ENCODE measurements around the gene RPS6KB2.

Gene RPS6KB2

DNA sequence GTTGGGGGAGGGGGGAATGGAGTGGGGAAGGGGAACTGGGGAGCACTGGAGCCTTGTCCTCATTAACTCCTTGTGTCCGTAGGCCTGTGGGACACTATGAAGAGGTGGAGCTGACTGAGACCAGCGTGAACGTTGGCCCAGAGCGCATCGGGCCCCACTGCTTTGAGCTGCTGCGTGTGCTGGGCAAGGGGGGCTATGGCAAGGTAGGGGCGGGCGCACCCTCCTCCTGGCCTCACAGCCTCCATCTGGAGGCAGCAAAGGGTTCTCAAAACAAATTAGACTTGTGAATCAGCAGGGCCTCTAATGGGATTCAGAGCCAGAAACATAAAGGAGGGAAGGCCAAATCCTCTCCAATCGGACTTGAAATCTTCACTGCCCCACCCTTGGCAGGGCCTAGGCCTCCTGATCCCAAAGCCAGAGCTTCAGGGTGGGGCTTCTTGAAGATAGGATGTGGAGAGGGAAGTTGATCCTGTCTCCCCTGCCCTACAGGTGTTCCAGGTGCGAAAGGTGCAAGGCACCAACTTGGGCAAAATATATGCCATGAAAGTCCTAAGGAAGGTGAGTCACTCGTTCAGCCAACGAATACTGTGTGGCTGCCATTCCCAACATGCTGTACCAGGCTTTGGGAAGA lies 859 bp downstream of the RPS6KB2 start:
- no peak for DNase-seq (ENCODE audit: low read depth in 1 of 2, low spot score in 1 of 2)

DNA sequence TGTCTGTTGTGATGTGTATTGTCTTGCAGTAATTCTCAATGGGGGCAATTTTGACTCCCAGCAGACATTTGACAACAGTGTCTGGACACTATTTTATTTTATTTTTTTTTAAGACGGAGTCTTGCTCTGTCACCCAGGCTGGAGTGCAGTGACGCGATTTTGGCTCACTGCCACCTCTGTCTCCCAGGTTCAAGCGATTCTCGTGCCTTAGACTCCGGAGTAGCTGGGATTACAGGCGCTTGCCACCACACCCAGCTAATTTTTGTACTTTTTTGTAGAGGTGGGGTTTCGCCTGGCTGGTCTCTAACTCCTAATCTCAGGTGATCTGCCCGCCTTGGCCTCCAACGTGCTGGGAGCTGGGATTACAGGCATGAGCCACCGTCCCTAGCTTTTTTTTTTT lies 1.4 kb downstream of the RPS6KB2 start:
- DNase-seq (ENCODE audit: low read depth in 1 of 2, low spot score in 1 of 2) = no peak

DNA sequence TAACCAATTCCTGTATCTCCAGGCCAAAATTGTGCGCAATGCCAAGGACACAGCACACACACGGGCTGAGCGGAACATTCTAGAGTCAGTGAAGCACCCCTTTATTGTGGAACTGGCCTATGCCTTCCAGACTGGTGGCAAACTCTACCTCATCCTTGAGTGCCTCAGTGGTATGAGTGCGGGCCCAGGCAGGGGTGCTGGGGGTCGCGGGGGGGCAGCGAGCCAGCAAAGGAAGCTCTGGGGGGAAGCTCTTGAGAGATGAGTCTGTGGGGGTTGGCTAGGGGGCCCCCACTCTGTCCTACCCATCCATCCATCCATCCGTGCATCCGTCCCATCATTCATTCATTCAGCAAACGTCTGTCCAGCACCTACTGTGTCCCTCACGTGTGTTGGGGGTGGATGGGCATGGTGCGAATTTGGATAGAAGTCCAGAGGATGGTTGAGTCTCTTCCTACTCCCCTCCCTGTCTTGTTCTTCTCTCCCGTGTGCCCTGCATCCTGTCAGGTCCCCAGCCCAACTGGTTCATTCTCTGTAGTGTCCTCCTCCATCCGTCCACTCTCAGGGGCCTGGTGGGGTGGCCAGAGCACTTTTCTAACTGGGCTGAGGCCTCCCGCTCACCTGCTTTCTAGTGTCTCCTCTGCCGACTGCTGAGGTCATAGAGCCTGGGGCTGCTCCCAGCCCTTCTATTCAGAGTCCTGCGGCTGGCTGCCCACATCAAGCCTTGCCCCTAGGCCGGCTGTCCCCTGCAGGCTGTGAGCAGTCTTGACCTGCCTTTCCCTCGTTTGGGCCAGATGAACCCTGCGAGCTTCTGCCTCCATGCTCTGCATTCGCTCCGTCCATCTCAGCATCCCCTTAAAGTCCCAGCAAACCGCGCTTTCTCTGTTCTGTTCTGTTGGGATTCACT lies 3.3 kb downstream of the RPS6KB2 start:
- no peak for DNase-seq (ENCODE audit: low read depth in 1 of 2, low spot score in 1 of 2)

DNA sequence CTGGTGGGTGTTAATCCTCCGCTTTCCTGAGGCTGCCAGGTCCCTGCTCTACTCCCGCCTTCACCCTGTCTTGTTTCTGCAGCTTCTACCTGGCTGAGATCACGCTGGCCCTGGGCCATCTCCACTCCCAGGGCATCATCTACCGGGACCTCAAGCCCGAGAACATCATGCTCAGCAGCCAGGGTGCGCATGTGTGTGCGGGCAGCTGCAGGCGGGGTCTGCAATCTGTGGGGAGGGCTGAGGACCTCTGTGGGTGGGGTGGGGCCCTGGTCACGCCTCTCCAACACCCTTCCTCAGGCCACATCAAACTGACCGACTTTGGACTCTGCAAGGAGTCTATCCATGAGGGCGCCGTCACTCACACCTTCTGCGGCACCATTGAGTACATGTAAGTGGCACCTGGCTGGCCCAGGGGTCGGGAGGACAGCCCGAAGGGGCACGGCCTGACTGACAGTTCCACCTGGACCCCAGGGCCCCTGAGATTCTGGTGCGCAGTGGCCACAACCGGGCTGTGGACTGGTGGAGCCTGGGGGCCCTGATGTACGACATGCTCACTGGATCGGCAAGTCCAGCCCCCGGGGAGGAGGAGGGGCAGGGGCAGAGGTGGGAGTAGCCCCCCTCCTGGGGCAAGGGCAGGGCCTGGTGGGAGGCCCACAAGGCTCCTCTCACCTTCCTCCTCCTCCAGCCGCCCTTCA lies 4.5 kb downstream of the RPS6KB2 start:
- DNase-seq (ENCODE audit: low read depth in 1 of 2, low spot score in 1 of 2) = no peak

DNA sequence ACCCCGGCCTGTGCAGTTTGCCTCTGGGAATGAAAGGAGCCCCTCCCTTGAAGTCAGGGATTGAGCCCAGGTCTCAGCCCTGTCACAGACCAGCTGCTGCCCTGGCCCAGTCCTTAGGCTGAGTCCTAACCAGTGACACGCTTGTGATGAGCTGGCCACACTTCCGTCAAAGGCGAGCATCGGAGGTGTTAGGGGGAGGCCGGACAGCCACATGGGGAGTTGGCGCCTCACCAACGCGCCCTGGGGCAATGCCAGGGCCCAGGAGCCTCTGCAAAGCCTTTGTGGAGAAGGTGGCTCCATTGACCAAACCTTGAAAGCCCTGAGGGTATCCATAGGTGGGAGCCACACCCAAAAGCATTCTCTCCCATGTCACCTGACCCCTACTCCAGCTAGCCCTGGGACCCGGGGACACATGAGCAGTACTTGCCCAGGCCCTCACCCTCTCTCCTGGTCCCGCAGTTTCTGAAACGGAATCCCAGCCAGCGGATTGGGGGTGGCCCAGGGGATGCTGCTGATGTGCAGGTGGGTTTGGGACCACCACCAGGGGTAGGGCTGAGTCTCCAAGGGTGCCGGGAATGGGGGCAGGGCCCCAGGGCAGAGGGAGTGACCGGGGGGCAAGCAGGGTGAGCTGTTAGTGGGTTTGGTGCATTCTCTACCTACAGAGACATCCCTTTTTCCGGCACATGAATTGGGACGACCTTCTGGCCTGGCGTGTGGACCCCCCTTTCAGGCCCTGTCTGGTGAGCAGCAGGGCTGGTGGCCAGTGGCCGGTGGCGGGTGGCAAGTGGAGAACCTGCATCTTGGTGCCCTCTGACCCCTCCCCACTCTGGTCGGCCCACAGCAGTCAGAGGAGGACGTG lies 5.5 kb downstream of the RPS6KB2 start:
- no peak for DNase-seq (ENCODE audit: low read depth in 1 of 2, low spot score in 1 of 2)

DNA sequence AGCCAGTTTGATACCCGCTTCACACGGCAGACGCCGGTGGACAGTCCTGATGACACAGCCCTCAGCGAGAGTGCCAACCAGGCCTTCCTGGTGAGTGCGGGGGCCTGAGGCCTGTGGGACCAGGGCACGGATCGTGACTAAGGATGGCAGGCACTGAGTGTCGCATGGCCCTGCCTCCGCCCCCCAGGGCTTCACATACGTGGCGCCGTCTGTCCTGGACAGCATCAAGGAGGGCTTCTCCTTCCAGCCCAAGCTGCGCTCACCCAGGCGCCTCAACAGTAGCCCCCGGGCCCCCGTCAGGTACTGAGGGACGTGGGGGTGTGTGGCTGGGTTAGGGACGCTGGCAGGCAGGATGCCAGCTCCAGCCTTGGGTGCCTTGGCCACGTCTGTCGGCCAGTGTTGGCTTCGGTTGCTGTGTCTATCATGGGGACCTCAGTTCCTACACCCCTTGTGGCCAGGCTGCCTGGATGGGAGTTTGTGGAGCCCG lies 6.1 kb downstream of the RPS6KB2 start:
- no peak for DNase-seq (ENCODE audit: low read depth in 1 of 2, low spot score in 1 of 2)

DNA sequence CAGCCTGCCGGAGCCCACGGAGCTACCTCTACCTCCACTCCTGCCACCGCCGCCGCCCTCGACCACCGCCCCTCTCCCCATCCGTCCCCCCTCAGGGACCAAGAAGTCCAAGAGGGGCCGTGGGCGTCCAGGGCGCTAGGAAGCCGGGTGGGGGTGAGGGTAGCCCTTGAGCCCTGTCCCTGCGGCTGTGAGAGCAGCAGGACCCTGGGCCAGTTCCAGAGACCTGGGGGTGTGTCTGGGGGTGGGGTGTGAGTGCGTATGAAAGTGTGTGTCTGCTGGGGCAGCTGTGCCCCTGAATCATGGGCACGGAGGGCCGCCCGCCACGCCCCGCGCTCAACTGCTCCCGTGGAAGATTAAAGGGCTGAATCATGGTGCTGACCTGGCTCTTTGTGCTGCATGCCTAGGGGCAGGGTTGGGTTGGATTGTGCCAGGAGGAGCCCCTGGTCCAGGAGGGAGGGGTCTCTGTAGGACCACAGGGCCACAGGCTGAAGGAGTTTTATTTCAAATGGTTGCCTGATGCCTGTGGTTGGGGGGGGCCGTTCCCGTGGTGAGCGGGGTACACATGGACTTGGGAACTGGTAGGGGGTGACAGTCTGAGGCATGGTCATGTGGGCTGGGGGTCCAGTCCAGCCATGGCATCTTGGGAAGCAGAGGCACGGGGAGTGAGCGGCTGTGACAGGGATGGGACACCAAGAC lies 6.9 kb downstream of the RPS6KB2 start:
- DNase-seq (ENCODE audit: low read depth in 1 of 2, low spot score in 1 of 2) = no peak

DNA sequence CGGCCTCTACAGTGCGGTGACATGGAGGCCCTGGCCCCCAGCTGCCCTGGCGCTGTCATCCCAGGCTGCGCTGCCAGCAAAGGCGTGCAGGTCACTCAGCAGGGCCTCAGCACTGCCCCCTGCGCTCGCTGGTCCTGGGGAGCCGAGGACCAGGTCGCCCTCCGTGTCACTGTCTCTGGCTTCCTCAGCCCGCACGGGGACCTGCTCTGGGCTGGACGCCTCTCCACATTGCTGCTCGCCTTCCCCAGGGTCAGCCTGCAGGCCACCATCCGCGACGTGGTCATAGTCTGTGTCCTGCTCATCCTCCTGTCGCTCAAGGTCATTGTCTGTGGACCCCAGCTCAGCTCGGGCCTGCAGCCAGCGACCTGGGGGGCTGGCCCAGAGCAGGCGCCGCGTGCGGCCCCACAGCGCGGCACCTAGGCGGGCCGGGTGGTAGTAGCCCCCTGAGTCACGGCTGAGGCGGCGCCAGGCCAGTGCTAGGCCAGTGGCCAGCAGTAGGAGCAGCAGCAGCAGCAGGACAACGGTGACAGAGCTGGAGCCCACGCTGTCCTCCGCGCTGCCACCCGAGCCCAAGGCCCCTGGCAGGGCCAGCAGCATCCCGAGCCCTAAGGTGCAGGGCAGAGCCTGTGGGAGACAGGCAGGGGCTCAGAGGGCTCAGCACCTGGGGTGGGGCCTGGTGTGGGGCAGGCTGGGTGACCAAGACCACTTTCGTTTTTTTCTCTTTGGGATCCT lies 7.6 kb downstream of the RPS6KB2 start:
- DNase-seq (ENCODE audit: low read depth in 1 of 2, low spot score in 1 of 2) = no peak

DNA sequence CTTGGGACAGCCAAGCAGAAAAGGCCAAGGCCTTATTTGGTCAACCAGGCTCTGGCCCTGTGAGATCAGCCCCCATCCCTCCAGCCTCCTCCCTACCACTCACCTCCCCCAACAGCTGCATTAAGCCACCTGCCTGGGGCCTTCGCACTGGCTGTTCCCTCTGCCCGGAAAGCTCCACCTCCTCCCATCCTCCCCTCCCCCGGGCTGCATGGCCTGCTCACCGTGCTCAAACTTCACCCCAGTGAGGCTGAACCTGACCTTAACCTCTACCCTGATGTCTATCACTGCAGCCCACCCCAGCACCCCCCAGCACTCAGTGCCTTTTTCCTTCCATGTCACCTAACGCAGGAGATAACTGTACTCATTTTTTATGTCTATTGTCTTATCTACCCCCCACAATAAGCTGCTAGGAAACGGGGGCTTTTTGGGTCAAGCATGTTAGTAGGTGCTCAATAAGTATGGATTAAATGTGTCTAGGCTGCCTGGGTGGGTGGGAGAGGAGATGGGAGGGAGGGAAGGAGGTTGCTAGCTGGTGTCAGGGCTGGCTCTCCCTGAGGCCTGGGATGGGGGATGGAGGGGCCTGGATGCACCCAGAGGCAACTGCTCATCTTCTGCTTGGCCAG lies 8.3 kb downstream of the RPS6KB2 start:
- peak; percentile 47 to 59 for DNase-seq (ENCODE audit: low read depth in 1 of 2, low spot score in 1 of 2)

DNA sequence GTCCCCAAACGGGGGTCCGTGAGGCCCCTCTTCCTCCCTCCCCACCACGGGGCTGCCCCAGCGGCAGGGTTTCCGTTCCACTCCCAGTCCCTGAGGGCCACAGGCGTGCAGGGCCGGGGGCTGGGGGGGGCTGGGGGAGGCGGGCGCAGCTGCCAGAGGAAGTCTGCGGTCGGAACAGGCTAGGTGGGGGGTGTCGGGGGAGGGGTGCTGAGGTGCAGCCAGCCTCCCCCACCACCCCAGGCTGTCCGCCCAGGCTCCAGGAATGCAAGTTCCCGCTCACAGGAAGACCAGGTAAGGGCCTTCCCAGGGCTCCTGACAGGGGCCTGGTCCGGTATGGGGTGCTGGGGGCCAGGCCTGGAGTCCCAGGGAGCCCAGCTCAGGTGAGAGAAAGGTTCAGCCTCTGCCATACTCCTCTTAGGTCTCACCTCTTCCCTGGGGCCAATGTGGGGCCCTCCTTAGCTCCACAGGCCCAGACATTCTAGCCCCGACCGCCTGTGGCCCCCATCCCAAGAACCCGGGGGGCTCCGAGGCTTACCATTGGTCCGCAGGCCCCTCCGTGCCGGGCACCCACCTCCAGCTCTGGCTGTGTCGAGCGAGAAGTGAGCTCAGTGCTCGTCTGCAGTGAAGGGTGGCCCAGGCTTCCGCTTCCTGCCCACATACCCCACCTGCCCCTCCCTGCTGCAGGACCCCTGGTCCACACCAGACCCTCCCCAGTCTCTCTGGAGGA lies 9.0 kb downstream of the RPS6KB2 start, which contains the start of gene PTPRCAP:
Gene PTPRCAP (minus strand): TSS at position 601 of the 727 bp plus-strand sequence. CDS start 63 bp downstream, at position 538.
- peak; percentile 61 to 70 for DNase-seq (ENCODE audit: low read depth in 1 of 2, low spot score in 1 of 2)

DNA sequence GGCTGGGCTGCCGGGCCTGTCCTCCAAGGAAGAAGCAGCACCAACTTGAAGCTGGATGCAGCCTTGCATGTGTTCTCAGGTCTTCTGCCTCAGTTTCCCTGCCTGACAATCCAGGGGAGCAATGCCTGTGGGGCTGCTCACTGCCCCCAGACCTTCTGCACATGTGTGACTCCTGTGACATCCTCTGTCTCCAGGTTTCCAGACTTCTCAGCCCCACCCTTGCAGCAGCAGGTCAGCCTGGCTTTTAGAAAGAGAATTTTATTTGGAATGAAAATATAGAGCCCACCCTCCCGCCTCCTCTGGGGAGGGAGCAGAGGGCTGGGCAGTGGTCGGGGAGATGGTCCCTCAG lies 9.5 kb downstream of the RPS6KB2 start:
- DNase-seq (ENCODE audit: low read depth in 1 of 2, low spot score in 1 of 2) = no peak

DNA sequence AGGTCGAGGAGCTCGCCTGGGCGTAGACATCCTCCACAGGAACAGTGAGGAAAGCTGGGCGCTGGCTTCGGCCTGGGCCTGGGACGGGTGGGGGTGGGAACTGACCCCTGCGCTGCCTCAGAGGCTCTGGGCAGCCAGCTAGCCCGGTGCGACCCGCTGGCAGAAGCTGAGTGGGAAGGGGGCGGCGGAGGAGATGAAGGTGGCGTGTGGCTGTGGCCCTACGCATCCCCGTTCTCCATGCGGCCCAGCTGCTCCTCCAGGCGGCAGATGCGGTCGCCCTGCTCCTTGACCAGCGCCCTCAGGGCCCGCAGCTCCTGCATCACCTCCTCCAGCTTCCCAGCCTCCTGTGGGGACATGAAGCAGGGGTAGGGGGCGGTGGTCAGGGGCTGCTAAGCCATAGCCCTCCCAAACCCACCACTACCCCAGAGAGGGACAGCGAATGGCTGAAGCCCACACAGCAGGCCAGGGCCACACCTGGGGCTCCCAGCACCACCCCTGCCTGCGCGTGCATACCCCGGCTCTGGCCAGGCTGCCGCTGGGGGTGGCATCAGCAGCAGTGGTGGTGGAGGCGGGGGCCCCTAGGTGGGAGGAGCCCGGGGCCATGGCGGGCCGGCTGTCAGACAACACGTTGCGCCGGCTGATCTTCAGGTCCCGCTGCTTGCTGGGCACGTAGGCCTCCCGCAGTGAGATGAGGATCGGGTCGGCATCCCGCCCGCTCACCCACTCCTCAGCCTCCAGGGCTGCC lies 10.0 kb downstream of the RPS6KB2 start:
- DNase-seq (ENCODE audit: low read depth in 1 of 2, low spot score in 1 of 2) = peak; percentile 57 to 66

DNA sequence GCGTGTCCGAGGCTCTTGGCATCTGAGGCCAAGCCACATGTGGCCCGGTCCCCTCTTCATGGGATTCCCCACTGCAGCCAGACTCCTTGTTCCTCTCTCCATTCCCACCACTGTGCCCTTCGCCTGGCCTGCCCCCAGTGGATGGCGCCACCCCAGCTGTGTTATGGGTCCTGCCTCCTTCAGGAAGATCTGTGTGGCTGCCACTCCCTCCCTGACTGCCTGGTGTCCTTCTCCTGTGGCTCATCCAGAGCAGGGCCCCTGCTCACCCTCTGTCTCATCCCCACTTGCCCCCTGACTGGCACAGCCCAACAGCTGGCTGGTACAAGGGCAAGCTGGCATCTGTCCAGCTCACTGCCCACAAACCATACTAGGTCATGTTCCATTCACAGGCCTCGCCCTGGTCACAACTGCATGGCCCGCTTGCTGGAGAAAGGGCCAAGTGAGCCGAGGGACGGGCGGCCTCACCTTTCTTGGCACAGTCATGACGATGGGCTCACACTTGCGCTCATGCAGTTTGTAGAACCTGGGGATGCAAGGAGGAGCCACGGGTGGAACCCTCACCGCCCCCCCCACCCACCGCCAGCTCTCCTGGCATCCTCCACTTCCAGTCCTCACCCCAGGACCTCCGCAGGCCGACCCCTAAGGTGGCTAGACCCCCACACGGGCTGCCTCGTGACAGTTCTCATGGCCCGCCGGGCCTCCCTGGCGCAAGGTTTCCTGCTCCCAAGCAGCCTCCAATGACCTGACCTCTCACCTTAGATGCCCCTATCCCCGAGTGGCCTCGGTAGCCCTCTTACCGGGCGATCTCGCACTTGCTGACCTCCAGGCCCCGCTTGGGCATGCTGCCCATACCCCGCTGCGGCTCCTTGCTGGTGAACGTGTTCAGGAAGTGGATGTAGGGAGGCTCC lies 11.3 kb downstream of the RPS6KB2 start:
- DNase-seq (ENCODE audit: low read depth in 1 of 2, low spot score in 1 of 2) = no peak

DNA sequence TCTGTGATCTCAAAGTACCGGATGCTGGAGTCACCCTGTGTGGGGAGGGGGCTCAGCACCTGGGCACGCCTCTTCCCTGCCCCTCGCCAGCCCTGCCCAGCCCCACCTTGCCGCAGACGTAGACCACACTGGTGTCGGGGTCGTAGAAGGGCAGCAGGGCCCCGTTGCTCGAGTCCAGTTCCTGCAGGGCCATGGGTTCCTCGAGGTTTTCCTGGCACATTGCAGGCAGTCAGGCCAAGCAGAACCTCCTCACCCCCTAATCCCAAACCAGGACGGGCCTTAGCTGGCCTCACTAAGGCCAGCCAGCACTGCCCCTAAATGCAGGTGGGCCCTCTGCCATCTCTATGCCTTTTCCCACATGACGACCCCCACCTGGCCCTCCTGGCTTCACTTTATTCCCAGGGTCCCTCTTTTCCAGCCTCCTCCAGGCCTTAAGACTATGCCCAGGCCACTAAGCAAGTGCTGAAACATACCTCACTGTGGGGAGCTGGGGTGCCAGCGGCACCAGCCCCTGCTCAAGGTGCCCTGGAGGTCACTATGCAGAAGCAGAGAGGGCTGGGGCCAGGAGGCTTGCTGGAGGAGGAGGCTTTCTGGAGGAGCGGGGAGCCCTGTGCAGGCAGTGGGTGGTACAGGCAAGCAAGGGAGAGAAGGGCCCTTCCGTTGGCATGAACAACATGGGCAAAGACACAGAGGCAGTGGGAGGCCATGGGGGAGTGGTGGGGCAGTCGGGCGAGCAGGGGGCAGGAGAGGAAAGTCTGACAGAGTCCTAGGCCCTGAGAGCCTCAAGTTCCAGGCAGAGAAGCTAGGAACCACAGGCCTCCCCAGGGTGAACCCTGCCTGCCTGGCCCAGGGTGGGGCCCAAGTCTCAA lies 12.2 kb downstream of the RPS6KB2 start:
- no peak for DNase-seq (ENCODE audit: low read depth in 1 of 2, low spot score in 1 of 2)

DNA sequence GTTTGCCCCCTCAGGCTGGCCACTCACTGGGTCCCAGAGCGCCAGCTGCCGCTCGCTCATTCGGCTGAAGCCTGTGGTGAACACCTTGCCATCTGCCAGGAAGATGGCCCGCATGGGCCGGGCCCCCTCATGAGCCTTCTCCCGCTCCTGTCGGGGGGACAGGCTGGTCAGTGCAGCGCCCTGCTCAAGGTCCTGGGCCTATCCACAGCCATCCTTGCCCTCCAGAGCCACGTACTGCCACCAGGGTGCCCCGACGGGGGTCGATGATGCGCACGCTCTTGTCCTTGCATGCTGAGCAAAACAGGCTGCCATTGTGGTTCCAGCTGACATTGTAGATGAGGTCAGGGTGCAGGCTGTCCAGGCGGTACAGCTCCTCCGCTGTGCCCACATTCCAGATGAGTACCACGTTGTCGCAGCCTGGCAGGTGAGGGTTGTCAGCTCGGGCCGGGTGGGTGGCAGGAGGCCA lies 12.8 kb downstream of the RPS6KB2 start:
- DNase-seq (ENCODE audit: low read depth in 1 of 2, low spot score in 1 of 2) = no peak

Data from stimulated activated CD4-positive, alpha-beta T cell treated with anti-CD3 and anti-CD28 coated beads, Interleukin-15, amount 100 ng/mL, for 1 hour (primary cell).